OCI-LY3 (cell line): ENCODE results near the gene TEX14.

Experiments
- EZH2phosphoT487 ChIP-seq: fragments of 200-600 bp; shearing (Covaris generic); IDR thresholded peaks from 2 replicates; pipeline ENCODE4 v1.6.1; 2018; ENCODE audit warnings: antibody characterized with exemption, mixed run types, low read depth
- TF ChIP-seq, protein P1 (sequence below): fragments of 200-600, 300-600 bp; sonication (generic); IDR thresholded peaks from 2 replicates; pipeline ENCODE4 v1.5.1; 2014; ENCODE audit warnings: antibody characterized with exemption, low read length, low read depth

DNA sequence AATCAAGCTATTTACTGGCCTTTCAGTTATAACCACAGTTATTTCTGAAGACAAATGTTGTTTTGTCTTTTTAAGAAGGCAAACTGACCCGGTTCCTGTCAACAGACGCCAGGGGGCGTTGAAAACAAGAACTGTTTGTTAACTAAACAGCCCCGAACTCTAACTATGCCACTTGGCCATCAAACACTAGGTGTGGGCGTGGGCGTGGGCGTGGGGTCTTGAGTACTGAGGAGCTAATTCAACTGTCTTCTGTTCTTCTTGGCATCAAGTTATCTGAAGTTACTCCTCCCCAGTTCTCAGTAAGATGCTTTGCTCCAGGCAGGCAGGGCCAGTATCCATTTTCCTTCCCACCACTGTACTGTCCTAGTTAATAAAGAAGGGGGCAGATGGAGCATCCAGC lies 114.1 kb downstream of the TEX14 start:
- TF ChIP-seq, protein P1, sequence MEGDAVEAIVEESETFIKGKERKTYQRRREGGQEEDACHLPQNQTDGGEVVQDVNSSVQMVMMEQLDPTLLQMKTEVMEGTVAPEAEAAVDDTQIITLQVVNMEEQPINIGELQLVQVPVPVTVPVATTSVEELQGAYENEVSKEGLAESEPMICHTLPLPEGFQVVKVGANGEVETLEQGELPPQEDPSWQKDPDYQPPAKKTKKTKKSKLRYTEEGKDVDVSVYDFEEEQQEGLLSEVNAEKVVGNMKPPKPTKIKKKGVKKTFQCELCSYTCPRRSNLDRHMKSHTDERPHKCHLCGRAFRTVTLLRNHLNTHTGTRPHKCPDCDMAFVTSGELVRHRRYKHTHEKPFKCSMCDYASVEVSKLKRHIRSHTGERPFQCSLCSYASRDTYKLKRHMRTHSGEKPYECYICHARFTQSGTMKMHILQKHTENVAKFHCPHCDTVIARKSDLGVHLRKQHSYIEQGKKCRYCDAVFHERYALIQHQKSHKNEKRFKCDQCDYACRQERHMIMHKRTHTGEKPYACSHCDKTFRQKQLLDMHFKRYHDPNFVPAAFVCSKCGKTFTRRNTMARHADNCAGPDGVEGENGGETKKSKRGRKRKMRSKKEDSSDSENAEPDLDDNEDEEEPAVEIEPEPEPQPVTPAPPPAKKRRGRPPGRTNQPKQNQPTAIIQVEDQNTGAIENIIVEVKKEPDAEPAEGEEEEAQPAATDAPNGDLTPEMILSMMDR: peak; percentile 80
- TF ChIP-seq EZH2phosphoT487: no peak
